Heart left ventricle (tissue), 13 donors: ENCODE results near the gene MINDY4.

ENCODE experiments used
- POLR2A ChIP-seq, 2 donors: fragments of 450-650 bp; IDR thresholded peaks; one replicate each; pipeline ENCODE4 v1.6.1; 2017; ENCODE audit warnings: antibody characterized with exemption in 2 of 2, mild to moderate bottlenecking in 2 of 2, moderate library complexity in 2 of 2
- TF ChIP-seq, protein P1 (sequence below), 12 donors: fragments of 200-600 bp; sonication (generic) in 4 of 12; IDR thresholded peaks; one replicate each; pipeline versions ENCODE4 v1.5.0 to v1.8.0; 2018 to 2022; ENCODE audit warnings: antibody characterized with exemption in 12 of 12, mild to moderate bottlenecking in 5 of 12
- donor health status: ischemic (EF 13 %, LVEDD 7.1; RV severe dilation, severe dysfunction).
- donor health status: DM: no; HTN: yes; CAD: no.
- donor health status: DM: no; HTN: no; CAD: no.
- donor health status: ischemic (EF 25% LVEDD 6.9; RV normal size, moderate dysfunction).
- donor health status: ischemic (EF 25% LVEDD 5.7; RV mildly dilated, moderate dysfunction).
- donor health status: ischemic (EF 35%, LVEDD 5.7; RV mildly dilated, moderate dysfunction).
- donor health status: nonischemic (EF 11% LVEDD 7.7; RV severe dilation, severe dysfunction).
- donor health status: DM: yes; HTN: yes; CAD: no.
- donor health status: PGD.
- donor health status: ischemic (EF 29% LVEDD 5.4; RV normal size, mild dysfunction).
- donor health status: nonischemic (EF 23%, LVEDD 6.1; RV moderate dilation, normal function).

DNA sequence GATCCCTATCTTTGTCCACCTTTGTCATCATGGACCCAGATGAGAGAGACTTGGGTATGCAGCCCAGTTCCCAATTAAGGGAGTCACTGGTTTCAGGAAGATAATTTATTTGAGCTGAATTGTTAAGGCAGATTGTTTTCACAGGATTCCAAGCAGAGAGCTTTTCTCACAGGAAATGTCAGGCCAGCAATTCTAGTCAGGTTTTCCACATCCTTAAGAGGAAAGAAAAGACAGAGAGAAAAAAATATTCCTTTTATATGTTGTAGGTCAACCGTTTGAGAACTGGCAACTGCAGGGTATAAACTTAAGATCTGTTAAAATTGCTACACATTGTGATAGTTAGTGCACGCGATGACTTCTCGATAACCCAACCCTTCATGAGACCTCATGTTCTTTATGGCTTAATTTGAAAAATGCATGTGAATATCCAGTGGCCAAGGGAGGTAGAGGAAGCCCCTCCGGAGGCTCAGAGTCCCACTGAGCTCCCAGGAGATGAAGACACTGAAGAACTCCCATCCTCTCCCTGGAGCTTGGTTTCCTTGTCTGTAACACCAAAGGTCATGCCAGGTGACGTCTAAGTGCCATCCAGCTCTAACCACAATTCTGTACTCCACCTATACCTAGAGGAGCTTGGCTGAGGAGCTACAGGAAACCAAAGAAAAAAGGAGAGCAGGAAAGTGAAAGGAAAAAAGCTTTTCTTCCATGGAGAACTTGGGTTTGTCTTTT, 45.6 kb downstream of the MINDY4 start:
- TF ChIP-seq, protein P1, sequence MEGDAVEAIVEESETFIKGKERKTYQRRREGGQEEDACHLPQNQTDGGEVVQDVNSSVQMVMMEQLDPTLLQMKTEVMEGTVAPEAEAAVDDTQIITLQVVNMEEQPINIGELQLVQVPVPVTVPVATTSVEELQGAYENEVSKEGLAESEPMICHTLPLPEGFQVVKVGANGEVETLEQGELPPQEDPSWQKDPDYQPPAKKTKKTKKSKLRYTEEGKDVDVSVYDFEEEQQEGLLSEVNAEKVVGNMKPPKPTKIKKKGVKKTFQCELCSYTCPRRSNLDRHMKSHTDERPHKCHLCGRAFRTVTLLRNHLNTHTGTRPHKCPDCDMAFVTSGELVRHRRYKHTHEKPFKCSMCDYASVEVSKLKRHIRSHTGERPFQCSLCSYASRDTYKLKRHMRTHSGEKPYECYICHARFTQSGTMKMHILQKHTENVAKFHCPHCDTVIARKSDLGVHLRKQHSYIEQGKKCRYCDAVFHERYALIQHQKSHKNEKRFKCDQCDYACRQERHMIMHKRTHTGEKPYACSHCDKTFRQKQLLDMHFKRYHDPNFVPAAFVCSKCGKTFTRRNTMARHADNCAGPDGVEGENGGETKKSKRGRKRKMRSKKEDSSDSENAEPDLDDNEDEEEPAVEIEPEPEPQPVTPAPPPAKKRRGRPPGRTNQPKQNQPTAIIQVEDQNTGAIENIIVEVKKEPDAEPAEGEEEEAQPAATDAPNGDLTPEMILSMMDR (IDR thresholded peaks at IDR 0.05), result no peak
- no peak for TF ChIP-seq POLR2A (IDR thresholded peaks at IDR 0.05)
